NB4 (cell line): ENCODE results near the gene RTF2.

Experiments used
- POLR2A ChIP-seq: IDR thresholded peaks from 2 replicates; pipeline ENCODE4 v1.6.1; 2011; ENCODE audit warnings: mild to moderate bottlenecking; ENCODE audit not compliant: insufficient read length; ENCODE audit errors: extremely low read depth
- TF ChIP-seq, protein P1 (sequence below): IDR thresholded peaks from one replicate; pipeline ENCODE4 v1.5.1; 2012; ENCODE audit warnings: low read depth, low read length
- TF ChIP-seq, protein P2 (sequence below): IDR thresholded peaks from 2 replicates; pipeline ENCODE4 v1.6.1; 2011; ENCODE audit warnings: low read depth, low read length

- TF ChIP-seq, protein P1, sequence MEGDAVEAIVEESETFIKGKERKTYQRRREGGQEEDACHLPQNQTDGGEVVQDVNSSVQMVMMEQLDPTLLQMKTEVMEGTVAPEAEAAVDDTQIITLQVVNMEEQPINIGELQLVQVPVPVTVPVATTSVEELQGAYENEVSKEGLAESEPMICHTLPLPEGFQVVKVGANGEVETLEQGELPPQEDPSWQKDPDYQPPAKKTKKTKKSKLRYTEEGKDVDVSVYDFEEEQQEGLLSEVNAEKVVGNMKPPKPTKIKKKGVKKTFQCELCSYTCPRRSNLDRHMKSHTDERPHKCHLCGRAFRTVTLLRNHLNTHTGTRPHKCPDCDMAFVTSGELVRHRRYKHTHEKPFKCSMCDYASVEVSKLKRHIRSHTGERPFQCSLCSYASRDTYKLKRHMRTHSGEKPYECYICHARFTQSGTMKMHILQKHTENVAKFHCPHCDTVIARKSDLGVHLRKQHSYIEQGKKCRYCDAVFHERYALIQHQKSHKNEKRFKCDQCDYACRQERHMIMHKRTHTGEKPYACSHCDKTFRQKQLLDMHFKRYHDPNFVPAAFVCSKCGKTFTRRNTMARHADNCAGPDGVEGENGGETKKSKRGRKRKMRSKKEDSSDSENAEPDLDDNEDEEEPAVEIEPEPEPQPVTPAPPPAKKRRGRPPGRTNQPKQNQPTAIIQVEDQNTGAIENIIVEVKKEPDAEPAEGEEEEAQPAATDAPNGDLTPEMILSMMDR: no peak
- no peak for TF ChIP-seq POLR2A
- TF ChIP-seq, protein P2, sequence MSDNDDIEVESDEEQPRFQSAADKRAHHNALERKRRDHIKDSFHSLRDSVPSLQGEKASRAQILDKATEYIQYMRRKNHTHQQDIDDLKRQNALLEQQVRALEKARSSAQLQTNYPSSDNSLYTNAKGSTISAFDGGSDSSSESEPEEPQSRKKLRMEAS: no peak
Measured at GRCh38 chr20:56554869-56555268, 86.4 kb downstream of the RTF2 start.
